C4-2B (cell line): Measurements from ENCODE around the gene PTPN21.

ENCODE experiments used
- H3K27ac ChIP-seq: fragments of 450-650 bp; 2 replicates; pipeline ENCODE4 v1.5.1; 2017
- CTCF ChIP-seq: fragments of 450-650 bp; conservative IDR thresholded peaks from 2 replicates; pipeline ENCODE4 v1.5.1; 2017; ENCODE audit warnings: mild to moderate bottlenecking
- ZFX ChIP-seq: fragments of 450-650 bp; IDR thresholded peaks from 2 replicates; pipeline ENCODE4 v1.6.1; 2017

The PTPN21 gene

GRCh38 chr14:88552876-88553275, 1.9 kb downstream of the PTPN21 start:
- no peak overlapping the region for H3K27ac ChIP-seq
- TF ChIP-seq CTCF: no peak
- no peak for TF ChIP-seq ZFX

- no peak overlapping the region for H3K27ac ChIP-seq
- no peak for TF ChIP-seq CTCF
Observed at GRCh38 chr14:88551980-88552431, 2.8 kb downstream of the PTPN21 start.

GRCh38 chr14:88551094-88551870, 3.5 kb downstream of the PTPN21 start:
- TF ChIP-seq ZFX: no peak
- no peak for TF ChIP-seq CTCF

GRCh38 chr14:88550078-88550477, 4.7 kb downstream of the PTPN21 start:
- TF ChIP-seq CTCF (no peak), ZFX (no peak)

More at GRCh38 chr14:88551094-88551870, 3.5 kb downstream of the PTPN21 start:
- H3K27ac ChIP-seq: no peak overlapping the region

GRCh38 chr14:88547386-88547780, 7.4 kb downstream of the PTPN21 start:
- TF ChIP-seq ZFX: no peak
- TF ChIP-seq CTCF: no peak
- H3K27ac ChIP-seq: peak overlapping the region; percentile 49; the same call in 1 of the 2 replicates

More at GRCh38 chr14:88550078-88550477, 4.7 kb downstream of the PTPN21 start:
- no peak overlapping the region for H3K27ac ChIP-seq

GRCh38 chr14:88546621-88547385, 8.0 kb downstream of the PTPN21 start:
- H3K27ac ChIP-seq: peak overlapping the region; percentile 49; the same call in 1 of the 2 replicates
- TF ChIP-seq ZFX: no peak
- no peak for TF ChIP-seq CTCF

- H3K27ac ChIP-seq: no peak overlapping the region
- TF ChIP-seq ZFX (no peak), CTCF (no peak)
Observed at GRCh38 chr14:88545256-88545655, 9.6 kb downstream of the PTPN21 start.
